GM12878 (cell line): ENCODE results near the gene RAPGEF3.

Source experiments
- CHD4 ChIP-seq: fragments of 200-600 bp; sonication (generic); IDR thresholded peaks from 2 replicates; pipeline ENCODE4 v1.6.1; 2016; ENCODE audit warnings: mild to moderate bottlenecking
- MXI1 ChIP-seq: fragments of 150-350 bp; IDR thresholded peaks from 2 replicates; pipeline ENCODE4 v1.6.1; 2011; ENCODE audit warnings: low read depth, mild to moderate bottlenecking, inconsistent platforms, low read length, improper control_type of control experiment
- REST ChIP-seq: IDR thresholded peaks from 2 replicates; pipeline ENCODE4 v1.6.1; 2012; ENCODE audit warnings: mild to moderate bottlenecking, low read depth, low read length
- SMC3 ChIP-seq: IDR thresholded peaks from 2 replicates; pipeline ENCODE4 v1.6.1; 2011; ENCODE audit warnings: low read length, improper control_type of control experiment, borderline replicate concordance
- TF ChIP-seq, protein P1 (sequence below), 3 experiments: IDR thresholded peaks in 2 of 3; conservative IDR thresholded peaks in 1 of 3; 2 replicates each; pipeline ENCODE4 v1.5.1; 2011; ENCODE audit warnings: low read depth in 3 of 3, low read length in 3 of 3, mild to moderate bottlenecking in 3 of 3, control low read depth in 2 of 3, moderate library complexity in 2 of 3, inconsistent platforms in 1 of 3, mixed read lengths in 1 of 3; ENCODE audit not compliant: control insufficient read depth in 2 of 3, insufficient read depth in 1 of 3; ENCODE audit errors: extremely low read depth in 1 of 3

DNA sequence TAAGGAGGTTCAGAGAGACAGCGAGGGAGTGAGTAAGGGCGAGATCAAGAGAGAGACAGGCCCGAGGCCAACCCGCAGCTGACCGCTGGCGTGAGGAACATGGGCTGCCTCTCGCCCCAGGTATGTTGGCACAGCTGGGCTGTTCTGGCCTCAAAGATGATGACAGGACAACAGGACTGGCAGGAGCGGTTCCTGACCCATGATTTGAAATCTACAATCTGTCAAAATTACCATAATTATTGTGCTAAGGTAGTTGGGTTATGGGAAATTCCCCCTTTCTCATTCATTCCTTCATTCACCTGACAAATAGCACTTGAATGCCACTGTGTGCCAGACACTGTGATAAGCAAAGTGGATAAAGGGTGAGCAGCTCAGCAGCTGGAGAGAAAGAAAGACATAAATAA lies 28.3 kb downstream of the RAPGEF3 start:
- TF ChIP-seq SMC3 (no peak), MXI1 (no peak), CHD4 (no peak), REST (no peak)
- TF ChIP-seq, protein P1, sequence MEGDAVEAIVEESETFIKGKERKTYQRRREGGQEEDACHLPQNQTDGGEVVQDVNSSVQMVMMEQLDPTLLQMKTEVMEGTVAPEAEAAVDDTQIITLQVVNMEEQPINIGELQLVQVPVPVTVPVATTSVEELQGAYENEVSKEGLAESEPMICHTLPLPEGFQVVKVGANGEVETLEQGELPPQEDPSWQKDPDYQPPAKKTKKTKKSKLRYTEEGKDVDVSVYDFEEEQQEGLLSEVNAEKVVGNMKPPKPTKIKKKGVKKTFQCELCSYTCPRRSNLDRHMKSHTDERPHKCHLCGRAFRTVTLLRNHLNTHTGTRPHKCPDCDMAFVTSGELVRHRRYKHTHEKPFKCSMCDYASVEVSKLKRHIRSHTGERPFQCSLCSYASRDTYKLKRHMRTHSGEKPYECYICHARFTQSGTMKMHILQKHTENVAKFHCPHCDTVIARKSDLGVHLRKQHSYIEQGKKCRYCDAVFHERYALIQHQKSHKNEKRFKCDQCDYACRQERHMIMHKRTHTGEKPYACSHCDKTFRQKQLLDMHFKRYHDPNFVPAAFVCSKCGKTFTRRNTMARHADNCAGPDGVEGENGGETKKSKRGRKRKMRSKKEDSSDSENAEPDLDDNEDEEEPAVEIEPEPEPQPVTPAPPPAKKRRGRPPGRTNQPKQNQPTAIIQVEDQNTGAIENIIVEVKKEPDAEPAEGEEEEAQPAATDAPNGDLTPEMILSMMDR (IDR thresholded peaks at IDR 0.05 in 2 of 3, conservative IDR thresholded peaks at IDR 0.05 in 1 of 3; ENCODE audit: control insufficient read depth in 2 of 3, extremely low read depth in 1 of 3, insufficient read depth in 1 of 3, low read depth in 3 of 3, low read length in 3 of 3), result no peak
